GM12801 (cell line): ENCODE measurements around the gene NAT8L.

Source experiments
- TF ChIP-seq, protein P1 (sequence below): IDR thresholded peaks from one replicate; pipeline ENCODE4 v1.5.1; 2011; ENCODE audit warnings: control low read depth; ENCODE audit not compliant: insufficient read length; ENCODE audit errors: extremely low read depth

NAT8L gene

DNA sequence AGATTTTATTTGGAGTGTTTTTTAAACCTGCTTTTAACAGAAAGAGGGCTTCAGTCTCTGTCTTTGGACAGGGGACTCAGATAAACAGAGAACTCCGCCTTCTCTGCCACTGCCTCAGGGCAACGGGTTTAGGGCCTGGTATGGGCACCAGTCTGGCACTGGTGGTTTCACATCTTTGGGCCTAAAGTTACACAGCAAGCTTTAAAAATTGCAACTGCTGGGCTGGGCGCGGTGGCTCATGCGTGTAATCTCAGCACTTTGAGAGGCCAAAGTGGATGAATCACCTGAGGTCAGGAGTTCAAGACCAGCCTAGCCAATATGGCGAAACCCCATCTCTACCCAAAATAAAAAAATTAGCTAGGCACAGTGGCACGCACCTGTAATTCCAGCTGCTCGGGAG is 10.3 kb upstream of the NAT8L start:
- TF ChIP-seq, protein P1, sequence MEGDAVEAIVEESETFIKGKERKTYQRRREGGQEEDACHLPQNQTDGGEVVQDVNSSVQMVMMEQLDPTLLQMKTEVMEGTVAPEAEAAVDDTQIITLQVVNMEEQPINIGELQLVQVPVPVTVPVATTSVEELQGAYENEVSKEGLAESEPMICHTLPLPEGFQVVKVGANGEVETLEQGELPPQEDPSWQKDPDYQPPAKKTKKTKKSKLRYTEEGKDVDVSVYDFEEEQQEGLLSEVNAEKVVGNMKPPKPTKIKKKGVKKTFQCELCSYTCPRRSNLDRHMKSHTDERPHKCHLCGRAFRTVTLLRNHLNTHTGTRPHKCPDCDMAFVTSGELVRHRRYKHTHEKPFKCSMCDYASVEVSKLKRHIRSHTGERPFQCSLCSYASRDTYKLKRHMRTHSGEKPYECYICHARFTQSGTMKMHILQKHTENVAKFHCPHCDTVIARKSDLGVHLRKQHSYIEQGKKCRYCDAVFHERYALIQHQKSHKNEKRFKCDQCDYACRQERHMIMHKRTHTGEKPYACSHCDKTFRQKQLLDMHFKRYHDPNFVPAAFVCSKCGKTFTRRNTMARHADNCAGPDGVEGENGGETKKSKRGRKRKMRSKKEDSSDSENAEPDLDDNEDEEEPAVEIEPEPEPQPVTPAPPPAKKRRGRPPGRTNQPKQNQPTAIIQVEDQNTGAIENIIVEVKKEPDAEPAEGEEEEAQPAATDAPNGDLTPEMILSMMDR = no peak

DNA sequence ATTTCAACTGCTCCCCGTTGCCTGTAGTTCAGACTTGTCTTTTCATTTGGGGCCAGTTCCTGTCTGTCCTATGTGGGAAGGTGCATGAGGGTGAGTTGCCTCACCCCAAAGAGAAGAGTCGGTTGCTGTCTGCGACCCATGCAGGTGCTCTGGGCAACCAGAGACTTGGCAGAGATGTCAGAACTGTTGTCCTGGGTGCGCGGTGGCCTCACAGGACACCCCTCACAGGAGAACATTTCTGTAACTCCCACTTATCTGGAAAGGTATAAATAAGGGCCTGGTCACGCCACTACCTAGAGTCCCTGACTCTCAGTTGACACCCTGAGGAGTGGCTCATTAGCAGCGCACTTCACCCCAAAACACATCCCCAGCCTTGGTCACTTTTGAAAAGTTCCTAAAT is 9.7 kb upstream of the NAT8L start:
- TF ChIP-seq, protein P1 = no peak

DNA sequence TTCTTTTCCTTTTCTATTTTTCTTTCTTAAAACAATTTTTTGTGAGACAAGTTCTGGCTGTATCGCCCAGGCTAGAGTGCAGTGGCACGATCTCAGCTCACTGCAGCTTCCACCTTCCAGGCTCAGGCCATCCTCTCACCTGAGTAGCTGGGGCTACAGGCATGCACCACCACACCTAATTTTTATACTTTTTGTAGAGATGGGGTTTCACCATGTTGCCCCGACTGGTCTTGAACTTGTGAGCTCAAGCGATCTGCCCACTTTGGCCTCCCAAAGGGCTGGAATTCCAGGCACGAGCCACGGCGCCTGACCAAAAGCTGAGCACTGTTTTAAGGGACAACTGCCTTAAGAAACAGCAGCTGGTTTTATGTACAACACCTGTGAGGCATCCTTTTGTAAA is 9.3 kb upstream of the NAT8L start:
- TF ChIP-seq, protein P1 = no peak

DNA sequence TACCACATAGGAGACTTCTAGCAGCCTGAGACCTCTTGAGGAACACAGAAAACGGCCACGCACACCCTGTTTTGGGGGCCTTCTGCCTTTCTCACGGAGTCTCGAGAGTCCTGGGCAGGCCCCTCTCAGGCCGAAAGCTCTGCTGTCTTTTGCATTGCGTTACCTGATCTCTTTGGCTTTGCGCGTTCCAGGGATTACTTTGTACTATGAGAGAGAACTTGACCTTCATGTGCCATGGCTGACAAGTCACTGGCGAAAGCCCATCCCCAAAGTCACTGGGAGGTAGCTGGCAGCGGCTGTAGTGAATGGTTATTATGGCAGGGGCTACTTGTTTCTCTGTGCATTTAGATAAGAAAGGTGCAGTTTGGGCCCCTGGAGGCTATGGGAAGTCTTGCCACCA is 8.0 kb upstream of the NAT8L start:
- TF ChIP-seq, protein P1 = no peak

DNA sequence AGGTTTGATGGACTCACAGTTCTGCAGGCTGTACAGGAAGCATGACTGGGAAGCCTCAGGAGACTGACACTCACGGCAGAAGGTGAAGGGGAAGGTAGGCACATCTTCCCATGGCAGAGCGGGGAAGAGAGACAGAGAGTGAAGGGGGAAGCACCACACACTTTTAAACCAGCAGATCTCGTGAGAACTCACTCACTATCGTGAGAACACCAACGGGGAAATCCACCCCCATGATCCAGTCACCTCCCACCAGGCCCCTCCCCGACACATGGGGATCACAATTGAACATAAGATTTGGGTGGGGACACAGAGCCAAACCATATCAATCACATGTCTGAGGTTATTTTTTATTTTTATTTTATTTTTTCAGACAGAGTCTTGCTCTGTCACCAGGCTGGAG is 4.9 kb upstream of the NAT8L start:
- TF ChIP-seq, protein P1 = no peak

DNA sequence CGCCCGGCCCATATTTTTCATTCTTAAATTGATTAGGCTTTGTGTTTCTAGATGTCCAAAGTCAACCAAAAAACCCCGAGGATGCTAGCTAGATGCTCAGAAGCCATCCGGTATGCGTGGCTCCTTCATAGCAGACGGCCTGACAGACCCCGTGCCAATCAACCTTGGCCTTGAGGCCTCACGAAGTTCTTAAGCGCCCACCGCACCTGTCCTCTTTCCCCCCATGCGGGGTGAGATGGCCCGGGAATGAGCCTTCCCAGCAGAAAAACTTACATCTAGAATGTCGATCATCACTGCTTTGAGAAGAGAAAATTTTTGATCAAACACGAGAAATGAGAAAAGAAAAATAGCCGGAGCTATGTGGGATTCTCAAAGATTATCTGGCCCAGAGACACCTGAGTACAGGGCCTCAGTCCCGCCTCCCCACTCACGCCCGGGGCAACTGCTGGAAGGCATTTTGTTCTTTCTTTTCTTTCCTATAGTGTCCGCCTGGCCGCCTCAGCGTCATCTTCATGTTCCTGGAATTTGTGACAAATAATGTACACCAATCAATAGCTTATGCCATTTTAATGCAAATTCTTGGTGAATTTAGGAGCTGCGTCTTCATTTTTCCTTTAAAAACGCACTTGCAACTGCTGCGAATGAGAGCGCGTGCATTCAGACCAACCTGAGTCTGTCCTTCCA is 1.6 kb upstream of the NAT8L start:
- TF ChIP-seq, protein P1 = no peak

DNA sequence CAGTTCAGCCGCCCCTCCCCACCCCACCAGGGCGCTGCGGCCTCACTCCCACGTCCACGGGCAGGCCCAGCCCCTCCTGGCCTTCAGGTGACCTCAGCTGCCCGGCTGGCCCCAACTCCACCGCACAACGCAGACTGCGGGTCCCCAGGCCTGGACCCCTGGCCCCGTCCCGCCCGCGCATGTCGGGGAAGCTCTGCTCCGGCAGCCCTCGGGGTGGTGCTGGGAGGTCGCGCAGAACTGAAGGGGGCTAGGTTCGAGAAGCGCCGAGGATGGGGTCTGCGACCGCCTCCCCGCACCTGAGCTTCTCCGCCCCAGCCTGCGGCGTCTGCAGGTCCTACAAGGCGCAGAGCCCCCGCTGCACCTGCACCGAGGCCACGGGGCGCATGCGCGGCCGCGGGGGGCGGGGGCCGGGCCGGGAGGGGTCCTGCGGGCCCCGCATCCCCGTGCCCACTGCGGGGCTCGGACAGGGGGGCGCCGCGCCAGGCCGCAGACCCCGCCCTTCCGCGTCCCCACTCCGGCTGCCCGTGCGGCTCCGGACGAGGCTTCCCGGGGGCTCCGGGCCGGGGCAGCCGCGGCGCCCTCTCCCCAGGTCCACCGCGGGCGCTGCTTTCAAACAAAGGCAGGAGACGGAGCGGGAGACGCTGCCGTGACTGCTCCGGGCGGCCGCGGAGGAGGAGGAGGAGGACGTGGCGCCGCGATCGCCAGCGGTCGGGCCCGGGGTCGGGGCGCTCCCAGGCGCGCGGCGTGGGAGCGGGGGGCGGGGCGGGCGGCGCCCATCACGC is 672 bp upstream of the NAT8L start:
- TF ChIP-seq, protein P1 = no peak
